Measurements from ENCODE around the gene MRPL14. TPM values are rescaled to one million over a fixed set of nuclear protein-coding genes. Genes with fewer than 3 reads are reported as not detected.

Gene MRPL14
- total and polyA plus RNA-seq, 2 experiments from 2014 or later = 62.6 to 191 TPM

- Mint-ChIP-seq H3K4me3 (peak overlapping the region; percentile 48), H3K4me1 (peaks cover 49% of the 10 kb centered on the region), H3K9me3 (no peaks in the 10 kb centered on the region; the same call in 2 of the 3 replicates), H3K36me3 (ENCODE audit: low read depth) (peaks cover 13% of the 10 kb centered on the region), H3K27me3 (ENCODE audit: insufficient read depth, low read depth, poor library complexity) (peaks cover 21% of the 10 kb centered on the region), H3K27ac (peak overlapping the region; percentile 74)
- no peak for TF ChIP-seq EZH2phosphoT487 (IDR thresholded peaks at IDR 0.05; ENCODE audit: unreplicated experiment)
- TF ChIP-seq, protein P1, sequence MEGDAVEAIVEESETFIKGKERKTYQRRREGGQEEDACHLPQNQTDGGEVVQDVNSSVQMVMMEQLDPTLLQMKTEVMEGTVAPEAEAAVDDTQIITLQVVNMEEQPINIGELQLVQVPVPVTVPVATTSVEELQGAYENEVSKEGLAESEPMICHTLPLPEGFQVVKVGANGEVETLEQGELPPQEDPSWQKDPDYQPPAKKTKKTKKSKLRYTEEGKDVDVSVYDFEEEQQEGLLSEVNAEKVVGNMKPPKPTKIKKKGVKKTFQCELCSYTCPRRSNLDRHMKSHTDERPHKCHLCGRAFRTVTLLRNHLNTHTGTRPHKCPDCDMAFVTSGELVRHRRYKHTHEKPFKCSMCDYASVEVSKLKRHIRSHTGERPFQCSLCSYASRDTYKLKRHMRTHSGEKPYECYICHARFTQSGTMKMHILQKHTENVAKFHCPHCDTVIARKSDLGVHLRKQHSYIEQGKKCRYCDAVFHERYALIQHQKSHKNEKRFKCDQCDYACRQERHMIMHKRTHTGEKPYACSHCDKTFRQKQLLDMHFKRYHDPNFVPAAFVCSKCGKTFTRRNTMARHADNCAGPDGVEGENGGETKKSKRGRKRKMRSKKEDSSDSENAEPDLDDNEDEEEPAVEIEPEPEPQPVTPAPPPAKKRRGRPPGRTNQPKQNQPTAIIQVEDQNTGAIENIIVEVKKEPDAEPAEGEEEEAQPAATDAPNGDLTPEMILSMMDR (conservative IDR thresholded peaks at IDR 0.05; ENCODE audit: low read depth in 2 of 2) = peak; percentile 7 to 14; a peak in 1 of 4 replicates
- peak overlapping the region; percentile 59; the same call in 1 of the 2 replicates for H3K27ac ChIP-seq (ENCODE audit: low read depth)
- no peaks in the 10 kb centered on the region for H3K9me2 ChIP-seq (ENCODE audit: insufficient read depth)
- no peaks in the 10 kb centered on the region for H3K27me3 ChIP-seq (ENCODE audit: insufficient read depth)
- DNase-seq (ENCODE audit: low spot score) (peak; percentile 58), ATAC-seq (peak; percentile 85)
- peak overlapping the region; percentile 76 for H3K4me2 ChIP-seq
- peaks cover 24% of the 10 kb centered on the region for H3K79me2 ChIP-seq (replicated peaks; ENCODE audit: insufficient read depth)
- peak overlapping the region; percentile 45; the same call in 1 of the 2 replicates for H3K4me3 ChIP-seq
- peaks cover 30% of the 10 kb centered on the region for H3K4me1 ChIP-seq (ENCODE audit: insufficient read depth)
- no peak overlapping the region for H2AFZ ChIP-seq
- H3F3A ChIP-seq (replicated peaks; ENCODE audit: low read depth) = 0 out of 2 replicates have a peak, but pooled peaks cover 12% of the 10 kb centered on the region
- peaks cover 11% of the 10 kb centered on the region for H4K20me1 ChIP-seq (replicated peaks; ENCODE audit: insufficient read depth)
- no peaks in the 10 kb centered on the region for H3K36me3 ChIP-seq (ENCODE audit: insufficient read depth)
Measured at GRCh38 chr6:44133003-44133931, 6.0 kb upstream of the MRPL14 start.

DNA sequence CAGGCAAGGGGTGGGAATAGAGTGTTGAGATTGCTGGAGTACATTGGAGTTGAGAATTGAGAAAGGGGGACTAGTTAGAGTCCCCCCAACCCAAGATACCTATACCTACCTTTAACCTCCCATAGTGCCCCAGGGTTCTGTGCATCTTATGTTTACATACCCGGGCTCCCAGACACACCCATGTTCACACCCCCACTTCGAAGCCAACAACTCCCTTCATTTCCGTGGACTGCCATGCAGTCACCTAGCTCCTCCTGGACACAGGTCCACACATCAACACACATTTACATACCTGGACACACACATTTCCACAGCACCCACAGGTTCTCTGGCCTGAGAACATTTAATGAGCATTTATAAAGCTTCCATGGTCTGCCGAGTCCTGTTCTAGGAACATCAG is 5.2 kb upstream of the MRPL14 start:
- Mint-ChIP-seq H3K27me3 (ENCODE audit: insufficient read depth, low read depth, poor library complexity) (peaks cover 25% of the 10 kb centered on the region), H3K9me3 (no peaks in the 10 kb centered on the region; the same call in 2 of the 3 replicates), H3K27ac (peak overlapping the region; percentile 43; the same call in 1 of the 2 replicates), H3K4me1 (peaks cover 46% of the 10 kb centered on the region), H3K36me3 (ENCODE audit: low read depth) (peaks cover 13% of the 10 kb centered on the region), H3K4me3 (no peak overlapping the region; the same call in 2 of the 3 replicates)
- peak overlapping the region; percentile 59; the same call in 1 of the 2 replicates for H3K27ac ChIP-seq (ENCODE audit: low read depth)
- no peak overlapping the region for H3K4me2 ChIP-seq
- H3F3A ChIP-seq (replicated peaks; ENCODE audit: low read depth) = 0 out of 2 replicates have a peak, but pooled peaks cover 12% of the 10 kb centered on the region
- ATAC-seq (no peak), DNase-seq (ENCODE audit: low spot score) (no peak)
- peaks cover 11% of the 10 kb centered on the region for H4K20me1 ChIP-seq (replicated peaks; ENCODE audit: insufficient read depth)
- H3K4me1 ChIP-seq (ENCODE audit: insufficient read depth) = peaks cover 30% of the 10 kb centered on the region
- no peaks in the 10 kb centered on the region for H3K9me2 ChIP-seq (ENCODE audit: insufficient read depth)
- peaks cover 26% of the 10 kb centered on the region for H3K79me2 ChIP-seq (replicated peaks; ENCODE audit: insufficient read depth)
- H2AFZ ChIP-seq = no peak overlapping the region
- no peak overlapping the region for H3K4me3 ChIP-seq
- no peaks in the 10 kb centered on the region for H3K36me3 ChIP-seq (ENCODE audit: insufficient read depth)
- no peaks in the 10 kb centered on the region for H3K27me3 ChIP-seq (ENCODE audit: insufficient read depth)
- TF ChIP-seq ZNF331 (CRISPR knock-in tag; IDR thresholded peaks at IDR 0.05; ENCODE audit: low read depth) (no peak), POLR2AphosphoS5 (IDR thresholded peaks at IDR 0.05; ENCODE audit: low read depth) (no peak), NANOG (IDR thresholded peaks at IDR 0.05; ENCODE audit: borderline replicate concordance) (no peak), JUNB (IDR thresholded peaks at IDR 0.05; ENCODE audit: unreplicated experiment) (no peak), STAT1 (IDR thresholded peaks at IDR 0.05; ENCODE audit: unreplicated experiment) (no peak), ZNF114 (CRISPR knock-in tag; IDR thresholded peaks at IDR 0.05) (no peak), CREB1 (CRISPR knock-in tag; IDR thresholded peaks at IDR 0.05; ENCODE audit: low read depth) (no peak), EZH2phosphoT487 (IDR thresholded peaks at IDR 0.05; ENCODE audit: unreplicated experiment) (no peak), EZH2 (IDR thresholded peaks at IDR 0.05; ENCODE audit: low read depth, unreplicated experiment) (no peak)
- TF ChIP-seq, protein P1 (conservative IDR thresholded peaks at IDR 0.05; ENCODE audit: low read depth in 2 of 2) = no peak
- TF ChIP-seq, protein P2, sequence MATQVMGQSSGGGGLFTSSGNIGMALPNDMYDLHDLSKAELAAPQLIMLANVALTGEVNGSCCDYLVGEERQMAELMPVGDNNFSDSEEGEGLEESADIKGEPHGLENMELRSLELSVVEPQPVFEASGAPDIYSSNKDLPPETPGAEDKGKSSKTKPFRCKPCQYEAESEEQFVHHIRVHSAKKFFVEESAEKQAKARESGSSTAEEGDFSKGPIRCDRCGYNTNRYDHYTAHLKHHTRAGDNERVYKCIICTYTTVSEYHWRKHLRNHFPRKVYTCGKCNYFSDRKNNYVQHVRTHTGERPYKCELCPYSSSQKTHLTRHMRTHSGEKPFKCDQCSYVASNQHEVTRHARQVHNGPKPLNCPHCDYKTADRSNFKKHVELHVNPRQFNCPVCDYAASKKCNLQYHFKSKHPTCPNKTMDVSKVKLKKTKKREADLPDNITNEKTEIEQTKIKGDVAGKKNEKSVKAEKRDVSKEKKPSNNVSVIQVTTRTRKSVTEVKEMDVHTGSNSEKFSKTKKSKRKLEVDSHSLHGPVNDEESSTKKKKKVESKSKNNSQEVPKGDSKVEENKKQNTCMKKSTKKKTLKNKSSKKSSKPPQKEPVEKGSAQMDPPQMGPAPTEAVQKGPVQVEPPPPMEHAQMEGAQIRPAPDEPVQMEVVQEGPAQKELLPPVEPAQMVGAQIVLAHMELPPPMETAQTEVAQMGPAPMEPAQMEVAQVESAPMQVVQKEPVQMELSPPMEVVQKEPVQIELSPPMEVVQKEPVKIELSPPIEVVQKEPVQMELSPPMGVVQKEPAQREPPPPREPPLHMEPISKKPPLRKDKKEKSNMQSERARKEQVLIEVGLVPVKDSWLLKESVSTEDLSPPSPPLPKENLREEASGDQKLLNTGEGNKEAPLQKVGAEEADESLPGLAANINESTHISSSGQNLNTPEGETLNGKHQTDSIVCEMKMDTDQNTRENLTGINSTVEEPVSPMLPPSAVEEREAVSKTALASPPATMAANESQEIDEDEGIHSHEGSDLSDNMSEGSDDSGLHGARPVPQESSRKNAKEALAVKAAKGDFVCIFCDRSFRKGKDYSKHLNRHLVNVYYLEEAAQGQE (IDR thresholded peaks at IDR 0.05; ENCODE audit: unreplicated experiment) = no peak

Measured in GM23338 (cell line).